Fibroblast of skin of right biceps (primary cell): ENCODE results near the gene PELI1.
"Not testable (repeated sequence)": the region's sequence is repeated elsewhere in the genome, so short reads cannot be mapped to it uniquely, and the experiment has no call there.

Experiments
- DNase-seq: peaks from one replicate; pipeline ENCODE4 v3.0.0-alpha.2; 2013

Gene PELI1

GRCh38 chr2:64079688-64080087 lies 64.5 kb downstream of the PELI1 start:
- not testable (repeated sequence) for DNase-seq

- DNase-seq: not testable (repeated sequence)
Measured at GRCh38 chr2:64076828-64077227, 67.4 kb downstream of the PELI1 start.

GRCh38 chr2:64074616-64075015 lies 69.6 kb downstream of the PELI1 start:
- not testable (repeated sequence) for DNase-seq

- DNase-seq: no peak
Measured at GRCh38 chr2:64067326-64067725, 76.9 kb downstream of the PELI1 start.

- no peak for DNase-seq
Measured at GRCh38 chr2:64065516-64065915, 78.7 kb downstream of the PELI1 start.

GRCh38 chr2:64063924-64064331 lies 80.3 kb downstream of the PELI1 start:
- DNase-seq: peak; percentile 68

- DNase-seq: no peak
Measured at GRCh38 chr2:64063454-64063853, 80.8 kb downstream of the PELI1 start.

GRCh38 chr2:64062840-64063239 lies 81.4 kb downstream of the PELI1 start:
- peak; percentile 58 for DNase-seq

GRCh38 chr2:64059270-64059669 lies 85.0 kb downstream of the PELI1 start:
- DNase-seq: no peak

- DNase-seq: no peak
Measured at GRCh38 chr2:64056021-64056420, 88.2 kb downstream of the PELI1 start.

- no peak for DNase-seq
Measured at GRCh38 chr2:64054161-64054915, 89.9 kb downstream of the PELI1 start.

GRCh38 chr2:64052463-64053241 lies 91.6 kb downstream of the PELI1 start:
- DNase-seq: no peak

GRCh38 chr2:64049633-64050220 lies 94.5 kb downstream of the PELI1 start:
- peak; percentile 64 for DNase-seq

- DNase-seq: no peak
Measured at GRCh38 chr2:64045938-64046337, 98.3 kb downstream of the PELI1 start.
